Activated CD4-positive, alpha-beta T cell treated with anti-CD3 and anti-CD28 coated beads, Interleukin-2, amount 10 ng/mL, durations not matched to agents 24 days and 14 days (primary cell): ENCODE measurements around the gene ZNF594. TPM values are rescaled to one million over a fixed set of nuclear protein-coding genes. Genes with fewer than 3 reads are reported as not detected.
"Not testable (repeated sequence)": the region's sequence is repeated elsewhere in the genome, so short reads cannot be mapped to it uniquely, and the experiment has no call there.

Source experiments
- DNase-seq: peaks from one replicate; pipeline ENCODE4 v3.0.0; 2022
- H3K27ac Mint-ChIP-seq: one replicate; pipeline ENCODE4 v1.8.0; 2022; ENCODE audit warnings: mild to moderate bottlenecking, mixed read lengths
- H3K27me3 Mint-ChIP-seq: one replicate; pipeline ENCODE4 v1.8.0; 2022; ENCODE audit warnings: mixed read lengths
- H3K36me3 Mint-ChIP-seq: one replicate; pipeline ENCODE4 v1.8.0; 2022; ENCODE audit warnings: low read depth, mild to moderate bottlenecking, mixed read lengths
- H3K4me1 Mint-ChIP-seq: one replicate; pipeline ENCODE4 v1.8.0; 2021; ENCODE audit warnings: mixed read lengths
- H3K4me3 Mint-ChIP-seq: one replicate; pipeline ENCODE4 v1.8.0; 2022; ENCODE audit warnings: mild to moderate bottlenecking, moderate library complexity, mixed read lengths
- H3K9me3 Mint-ChIP-seq: one replicate; pipeline ENCODE4 v1.8.0; 2021; ENCODE audit warnings: mixed read lengths
- intact Hi-C: fragments of 100-400 bp; cut with micrococcal nuclease; formaldehyde crosslinking; loops from one replicate; pipeline ENCODE4 v1.15.1; 2023
- total RNA-seq: library from RNA; stranded (reverse); gene quantifications from 2 replicates; pipeline ENCODE4 v1.2.3, GENCODE V29; 2022

ZNF594 gene
- total RNA-seq, 1 donor from 2014 or later: 12.1 TPM

- H3K4me3 Mint-ChIP-seq, DNase-seq, H3K9me3 Mint-ChIP-seq, intact Hi-C loops, H3K27ac Mint-ChIP-seq, H3K27me3 Mint-ChIP-seq, H3K36me3 Mint-ChIP-seq, H3K4me1 Mint-ChIP-seq: not testable (repeated sequence)
These were observed 25.9 kb upstream of the ZNF594 start for GRCh38 chr17:5217562-5217961.

- Mint-ChIP-seq H3K4me3 (no peak overlapping the region), H3K4me1 (no peaks in the 10 kb centered on the region), H3K27ac (no peak overlapping the region), H3K9me3 (no peaks in the 10 kb centered on the region), H3K36me3 (no peaks in the 10 kb centered on the region), H3K27me3 (no peaks in the 10 kb centered on the region)
- intact Hi-C loops: no loop called here
- DNase-seq: no peak
These were observed 19.8 kb upstream of the ZNF594 start for GRCh38 chr17:5211458-5211857.

GRCh38 chr17:5210614-5211252, 19.1 kb upstream of the ZNF594 start:
- H3K27ac Mint-ChIP-seq: no peak overlapping the region
- H3K9me3 Mint-ChIP-seq: no peaks in the 10 kb centered on the region
- no peaks in the 10 kb centered on the region for H3K4me1 Mint-ChIP-seq
- no peak for DNase-seq
- intact Hi-C loops: no loop called here
- H3K4me3 Mint-ChIP-seq: no peak overlapping the region
- H3K27me3 Mint-ChIP-seq: no peaks in the 10 kb centered on the region
- H3K36me3 Mint-ChIP-seq: no peaks in the 10 kb centered on the region

GRCh38 chr17:5210091-5210490, 18.4 kb upstream of the ZNF594 start:
- no peaks in the 10 kb centered on the region for H3K27me3 Mint-ChIP-seq
- DNase-seq: no peak
- intact Hi-C loops: no loop called here
- no peaks in the 10 kb centered on the region for H3K4me1 Mint-ChIP-seq
- no peaks in the 10 kb centered on the region for H3K36me3 Mint-ChIP-seq
- no peaks in the 10 kb centered on the region for H3K9me3 Mint-ChIP-seq
- H3K27ac Mint-ChIP-seq: no peak overlapping the region
- no peak overlapping the region for H3K4me3 Mint-ChIP-seq

GRCh38 chr17:5209396-5209795, 17.7 kb upstream of the ZNF594 start:
- Mint-ChIP-seq H3K9me3 (no peaks in the 10 kb centered on the region), H3K4me3 (no peak overlapping the region), H3K27ac (no peak overlapping the region)

GRCh38 chr17:5203908-5204294, 12.2 kb upstream of the ZNF594 start:
- H3K27ac Mint-ChIP-seq: no peak overlapping the region
- intact Hi-C loops: no loop called here
- H3K27me3 Mint-ChIP-seq: no peaks in the 10 kb centered on the region
- peaks cover 5% of the 10 kb centered on the region for H3K9me3 Mint-ChIP-seq
- H3K36me3 Mint-ChIP-seq: no peaks in the 10 kb centered on the region
- DNase-seq: no peak
- H3K4me3 Mint-ChIP-seq: no peak overlapping the region
- no peaks in the 10 kb centered on the region for H3K4me1 Mint-ChIP-seq

More at GRCh38 chr17:5209396-5209795, 17.7 kb upstream of the ZNF594 start:
- no peak for DNase-seq
- intact Hi-C loops: no loop called here
- no peaks in the 10 kb centered on the region for H3K27me3 Mint-ChIP-seq
- no peaks in the 10 kb centered on the region for H3K4me1 Mint-ChIP-seq
- no peaks in the 10 kb centered on the region for H3K36me3 Mint-ChIP-seq

- intact Hi-C loops: no loop called here
- Mint-ChIP-seq H3K27ac (no peak overlapping the region), H3K36me3 (no peaks in the 10 kb centered on the region), H3K4me3 (no peak overlapping the region), H3K4me1 (no peaks in the 10 kb centered on the region), H3K9me3 (peaks cover 5% of the 10 kb centered on the region), H3K27me3 (no peaks in the 10 kb centered on the region)
- no peak for DNase-seq
These were observed 11.7 kb upstream of the ZNF594 start for GRCh38 chr17:5203178-5203907.

GRCh38 chr17:5201011-5201410, 9.3 kb upstream of the ZNF594 start:
- Mint-ChIP-seq H3K36me3 (no peaks in the 10 kb centered on the region), H3K4me3 (no peak overlapping the region), H3K27me3 (no peaks in the 10 kb centered on the region), H3K4me1 (peaks cover 3% of the 10 kb centered on the region), H3K9me3 (peaks cover 5% of the 10 kb centered on the region), H3K27ac (no peak overlapping the region)
- no peak for DNase-seq
- intact Hi-C loops: no loop called here

GRCh38 chr17:5200360-5200759, 8.7 kb upstream of the ZNF594 start:
- no peaks in the 10 kb centered on the region for H3K36me3 Mint-ChIP-seq
- no peak overlapping the region for H3K4me3 Mint-ChIP-seq
- DNase-seq: no peak
- peaks cover 3% of the 10 kb centered on the region for H3K4me1 Mint-ChIP-seq
- H3K27ac Mint-ChIP-seq: no peak overlapping the region
- no peaks in the 10 kb centered on the region for H3K27me3 Mint-ChIP-seq
- intact Hi-C loops: no loop called here
- peaks cover 5% of the 10 kb centered on the region for H3K9me3 Mint-ChIP-seq

GRCh38 chr17:5198472-5198871, 6.8 kb upstream of the ZNF594 start:
- H3K4me1 Mint-ChIP-seq: peaks cover 3% of the 10 kb centered on the region
- intact Hi-C loops: loop anchor here (5.0 to 10.0 kb wide), 3 partner anchors 39 to 216 kb away; partner anchors contain the start of genes NUP88 and ZFP3
- H3K4me3 Mint-ChIP-seq: no peak overlapping the region
- DNase-seq: no peak
- H3K9me3 Mint-ChIP-seq: no peaks in the 10 kb centered on the region
- H3K27me3 Mint-ChIP-seq: no peaks in the 10 kb centered on the region
- H3K36me3 Mint-ChIP-seq: no peaks in the 10 kb centered on the region
- no peak overlapping the region for H3K27ac Mint-ChIP-seq

- DNase-seq: no peak
- Mint-ChIP-seq H3K36me3 (peaks cover 22% of the 10 kb centered on the region), H3K4me3 (no peak overlapping the region), H3K27ac (no peak overlapping the region), H3K4me1 (peaks cover 24% of the 10 kb centered on the region), H3K27me3 (no peaks in the 10 kb centered on the region), H3K9me3 (peaks cover 11% of the 10 kb centered on the region)
- intact Hi-C loops: loop anchor here (10.0 kb wide), 2 partner anchors 120 to 220 kb away; partner anchors contain the start of genes NUP88 and ZFP3
These were observed 2.7 kb upstream of the ZNF594 start for GRCh38 chr17:5194346-5194745.

- Mint-ChIP-seq H3K36me3 (peaks cover 66% of the 10 kb centered on the region), H3K27ac (no peak overlapping the region), H3K4me1 (no peaks in the 10 kb centered on the region), H3K27me3 (no peaks in the 10 kb centered on the region), H3K4me3 (no peak overlapping the region), H3K9me3 (peaks cover 30% of the 10 kb centered on the region)
- DNase-seq: no peak
- intact Hi-C loops: no loop called here
These were observed 7.4 kb downstream of the ZNF594 start for GRCh38 chr17:5184288-5184687.

- H3K27me3 Mint-ChIP-seq: no peaks in the 10 kb centered on the region
- H3K27ac Mint-ChIP-seq: no peak overlapping the region
- no peak overlapping the region for H3K4me3 Mint-ChIP-seq
- H3K9me3 Mint-ChIP-seq: peaks cover 29% of the 10 kb centered on the region
- no peak for DNase-seq
- peaks cover 64% of the 10 kb centered on the region for H3K36me3 Mint-ChIP-seq
- intact Hi-C loops: no loop called here
- no peaks in the 10 kb centered on the region for H3K4me1 Mint-ChIP-seq
These were observed 8.3 kb downstream of the ZNF594 start for GRCh38 chr17:5183410-5183793.

GRCh38 chr17:5182597-5183409, 8.9 kb downstream of the ZNF594 start:
- no peak overlapping the region for H3K27ac Mint-ChIP-seq
- peaks cover 26% of the 10 kb centered on the region for H3K9me3 Mint-ChIP-seq

More at GRCh38 chr17:5182597-5183409, 8.9 kb downstream of the ZNF594 start:
- H3K4me1 Mint-ChIP-seq: no peaks in the 10 kb centered on the region
- H3K36me3 Mint-ChIP-seq: peaks cover 60% of the 10 kb centered on the region
- DNase-seq: no peak
- intact Hi-C loops: no loop called here
- no peak overlapping the region for H3K4me3 Mint-ChIP-seq
- no peaks in the 10 kb centered on the region for H3K27me3 Mint-ChIP-seq
